Measurements from ENCODE around the gene PRCP. TPM values are rescaled to one million over a fixed set of nuclear protein-coding genes. Genes with fewer than 3 reads are reported as not detected.

Gene PRCP
- total RNA-seq, 1 donor from 2014 or later: 77.5 TPM

DNA sequence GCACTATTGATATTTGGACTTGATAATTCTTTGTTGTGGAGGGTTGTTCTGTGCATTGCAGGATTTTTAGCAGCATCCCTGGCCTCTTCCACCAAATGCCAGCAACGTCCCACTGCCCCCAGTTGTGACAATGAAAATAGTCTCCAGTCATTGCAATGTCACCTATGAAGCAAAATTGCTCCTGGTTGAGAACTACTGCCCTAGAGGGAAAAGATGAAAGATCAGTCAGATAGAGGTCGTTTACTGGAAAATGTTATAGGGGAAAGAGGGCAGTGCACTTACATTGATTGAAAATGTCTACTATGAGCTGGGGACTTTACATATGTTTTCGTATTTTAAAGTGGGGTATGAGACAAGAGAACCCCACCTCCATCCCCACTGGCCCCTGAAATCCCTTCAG lies 89.5 kb downstream of the PRCP start:
- H3K36me3 Mint-ChIP-seq: no peaks in the 10 kb centered on the region
- no peaks in the 10 kb centered on the region for H3K9me3 Mint-ChIP-seq
- TF ChIP-seq, protein P1, sequence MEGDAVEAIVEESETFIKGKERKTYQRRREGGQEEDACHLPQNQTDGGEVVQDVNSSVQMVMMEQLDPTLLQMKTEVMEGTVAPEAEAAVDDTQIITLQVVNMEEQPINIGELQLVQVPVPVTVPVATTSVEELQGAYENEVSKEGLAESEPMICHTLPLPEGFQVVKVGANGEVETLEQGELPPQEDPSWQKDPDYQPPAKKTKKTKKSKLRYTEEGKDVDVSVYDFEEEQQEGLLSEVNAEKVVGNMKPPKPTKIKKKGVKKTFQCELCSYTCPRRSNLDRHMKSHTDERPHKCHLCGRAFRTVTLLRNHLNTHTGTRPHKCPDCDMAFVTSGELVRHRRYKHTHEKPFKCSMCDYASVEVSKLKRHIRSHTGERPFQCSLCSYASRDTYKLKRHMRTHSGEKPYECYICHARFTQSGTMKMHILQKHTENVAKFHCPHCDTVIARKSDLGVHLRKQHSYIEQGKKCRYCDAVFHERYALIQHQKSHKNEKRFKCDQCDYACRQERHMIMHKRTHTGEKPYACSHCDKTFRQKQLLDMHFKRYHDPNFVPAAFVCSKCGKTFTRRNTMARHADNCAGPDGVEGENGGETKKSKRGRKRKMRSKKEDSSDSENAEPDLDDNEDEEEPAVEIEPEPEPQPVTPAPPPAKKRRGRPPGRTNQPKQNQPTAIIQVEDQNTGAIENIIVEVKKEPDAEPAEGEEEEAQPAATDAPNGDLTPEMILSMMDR (conservative IDR thresholded peaks at IDR 0.05): no peak
- H3K27me3 Mint-ChIP-seq: peaks cover 16% of the 10 kb centered on the region
- H3K27ac Mint-ChIP-seq: no peak overlapping the region
- no peak overlapping the region for H3K4me3 Mint-ChIP-seq
- no peak for DNase-seq (ENCODE audit: extremely low spot score, unreplicated experiment)
- H3K4me1 Mint-ChIP-seq (ENCODE audit: unreplicated experiment): no peaks in the 10 kb centered on the region

DNA sequence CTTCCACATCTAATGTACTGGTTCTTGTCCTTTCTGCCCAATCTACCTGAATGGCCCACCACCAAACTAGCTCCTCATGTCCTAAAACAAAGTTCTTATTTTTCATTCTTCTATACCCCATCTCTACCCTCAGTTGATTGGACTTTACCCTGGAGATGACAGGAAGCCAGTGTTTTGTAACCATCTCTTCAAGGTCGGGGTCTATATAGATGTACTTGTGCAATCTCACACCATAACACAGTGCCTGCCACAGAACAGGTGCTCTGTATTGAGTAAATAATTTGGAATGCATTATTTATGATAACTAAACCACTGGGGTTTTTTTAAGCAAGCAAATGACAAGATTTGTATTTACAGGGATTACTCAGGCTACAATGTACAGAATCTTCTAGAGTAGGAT lies 89.9 kb downstream of the PRCP start:
- TF ChIP-seq, protein P1 (conservative IDR thresholded peaks at IDR 0.05): no peak

DNA sequence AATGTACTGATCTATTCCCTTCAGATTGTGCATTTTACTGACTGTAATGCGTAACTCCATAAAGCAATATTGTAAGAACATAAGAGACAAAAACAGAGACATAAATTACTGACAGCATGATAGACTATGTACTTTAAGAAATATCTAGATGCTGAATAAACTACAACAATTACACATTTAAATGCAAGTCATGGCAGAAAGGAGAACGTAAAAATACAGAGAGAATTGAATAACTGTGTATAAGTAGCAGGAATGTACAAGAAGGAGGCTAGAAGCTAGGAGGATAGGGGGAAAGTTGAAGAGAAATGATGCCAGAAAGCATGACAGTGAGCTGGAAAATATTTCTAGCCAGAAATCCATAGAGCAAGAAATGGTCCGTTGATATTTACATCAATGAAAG lies 92.6 kb downstream of the PRCP start:
- DNase-seq (ENCODE audit: extremely low spot score, unreplicated experiment): no peak
- Mint-ChIP-seq H3K27me3 (peaks cover 16% of the 10 kb centered on the region), H3K4me1 (ENCODE audit: unreplicated experiment) (no peaks in the 10 kb centered on the region), H3K36me3 (no peaks in the 10 kb centered on the region), H3K4me3 (no peak overlapping the region), H3K9me3 (peaks cover 5% of the 10 kb centered on the region), H3K27ac (no peak overlapping the region)
- TF ChIP-seq, protein P1 (conservative IDR thresholded peaks at IDR 0.05): no peak

More for the DNA sequence above, 89.9 kb downstream of the PRCP start:
- Mint-ChIP-seq H3K27me3 (peaks cover 16% of the 10 kb centered on the region), H3K4me3 (no peak overlapping the region), H3K4me1 (ENCODE audit: unreplicated experiment) (no peaks in the 10 kb centered on the region), H3K36me3 (no peaks in the 10 kb centered on the region), H3K9me3 (peaks cover 1% of the 10 kb centered on the region), H3K27ac (no peak overlapping the region)
- DNase-seq (ENCODE audit: extremely low spot score, unreplicated experiment): no peak

DNA sequence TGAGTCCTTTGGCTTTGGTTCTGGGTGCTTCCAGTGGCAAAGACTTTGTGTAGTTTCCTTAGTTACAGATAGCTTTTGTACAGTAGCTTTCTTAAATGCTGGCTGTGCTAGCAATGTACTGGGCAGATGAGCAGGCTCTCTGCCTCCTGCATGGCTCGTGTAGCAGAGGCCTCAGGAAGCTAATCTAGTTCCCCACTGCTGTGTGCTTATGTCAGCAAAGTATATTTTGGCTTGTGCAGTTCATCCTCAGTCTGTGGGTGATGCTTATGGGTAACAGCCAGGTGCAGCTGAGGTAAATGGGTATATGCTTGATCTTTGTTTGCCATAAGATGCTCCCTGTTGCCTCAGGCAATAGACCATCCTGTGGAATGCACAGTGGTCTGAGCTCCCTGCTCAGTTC lies 97.5 kb downstream of the PRCP start:
- no peak overlapping the region for H3K4me3 Mint-ChIP-seq
- no peaks in the 10 kb centered on the region for H3K36me3 Mint-ChIP-seq
- H3K27ac Mint-ChIP-seq: no peak overlapping the region
- peaks cover 4% of the 10 kb centered on the region for H3K4me1 Mint-ChIP-seq (ENCODE audit: unreplicated experiment)
- H3K27me3 Mint-ChIP-seq: peaks cover 19% of the 10 kb centered on the region
- TF ChIP-seq, protein P1 (conservative IDR thresholded peaks at IDR 0.05): no peak
- DNase-seq (ENCODE audit: extremely low spot score, unreplicated experiment): no peak
- peaks cover 5% of the 10 kb centered on the region for H3K9me3 Mint-ChIP-seq

DNA sequence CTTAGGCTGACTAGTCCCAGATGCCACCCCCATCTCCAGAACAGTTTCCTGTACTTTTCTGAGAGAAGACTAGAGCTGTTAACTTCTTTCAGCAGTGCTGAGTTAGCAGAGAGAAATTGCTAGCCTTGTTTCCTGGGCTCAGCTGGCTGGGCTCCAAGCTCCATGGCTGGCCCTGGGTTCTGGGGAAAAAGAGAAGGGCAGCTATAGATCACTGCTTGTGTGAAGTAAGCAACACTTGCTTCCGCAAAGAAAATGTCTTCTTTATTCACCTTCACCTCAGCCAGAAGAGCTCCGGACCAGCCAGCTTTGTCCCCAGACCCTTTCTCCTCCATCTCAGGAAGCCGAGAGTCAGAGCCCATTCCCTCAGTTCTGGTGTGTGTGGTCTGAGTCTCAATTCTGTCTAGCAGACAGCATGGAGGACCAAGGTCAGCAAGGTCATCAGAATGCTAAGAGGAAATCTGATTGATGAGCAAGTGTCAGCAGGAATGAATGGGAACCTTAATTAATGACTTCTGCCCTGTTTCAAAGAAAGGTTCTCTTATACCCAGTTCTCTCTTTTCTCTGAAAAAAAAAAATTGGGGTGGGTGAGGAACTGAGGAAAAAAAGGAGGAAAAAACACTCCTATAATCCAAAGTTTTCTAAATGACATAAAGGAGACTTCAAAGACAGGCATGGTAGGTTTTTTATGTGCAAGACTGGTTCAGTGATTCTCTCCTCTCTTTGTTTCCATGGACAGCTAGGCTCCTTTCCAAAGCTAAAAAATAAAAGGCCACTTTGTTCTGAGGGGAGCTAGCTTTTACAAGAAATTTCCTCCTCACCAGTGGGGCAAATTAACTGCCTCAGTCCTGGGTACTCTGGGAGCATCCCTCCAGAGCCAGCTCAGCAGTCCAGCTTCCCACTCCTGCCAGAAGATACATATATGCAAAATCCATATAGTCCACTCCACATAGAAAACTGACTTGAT lies 103.0 kb downstream of the PRCP start:
- H3K27ac Mint-ChIP-seq: no peak overlapping the region
- DNase-seq (ENCODE audit: extremely low spot score, unreplicated experiment): no peak
- H3K4me1 Mint-ChIP-seq (ENCODE audit: unreplicated experiment): peaks cover 11% of the 10 kb centered on the region
- H3K4me3 Mint-ChIP-seq: no peak overlapping the region
- no peaks in the 10 kb centered on the region for H3K9me3 Mint-ChIP-seq
- no peaks in the 10 kb centered on the region for H3K36me3 Mint-ChIP-seq
- TF ChIP-seq, protein P1 (conservative IDR thresholded peaks at IDR 0.05): no peak
- H3K27me3 Mint-ChIP-seq: peaks cover 8% of the 10 kb centered on the region

All from type B pancreatic cell (in vitro differentiated cells).